Neural crest cell (in vitro differentiated cells): ENCODE results near the gene ROBO3. TPM values are rescaled to one million over a fixed set of nuclear protein-coding genes. Genes with fewer than 3 reads are reported as not detected.

Experiments used
- DNase-seq: peaks from one replicate; pipeline ENCODE4 v3.0.0; 2021; ENCODE audit warnings: low read depth, mixed read lengths, low spot score
- H3K27ac Mint-ChIP-seq: one replicate; pipeline ENCODE4 v1.8.0; 2021; ENCODE audit warnings: mild to moderate bottlenecking, mixed read lengths; ENCODE audit not compliant: unreplicated experiment
- H3K27me3 Mint-ChIP-seq: 2 replicates; pipeline ENCODE4 v1.8.0; 2021; ENCODE audit warnings: low read depth, mild to moderate bottlenecking, mixed read lengths
- H3K36me3 Mint-ChIP-seq: 2 replicates; pipeline ENCODE4 v1.8.0; 2021; ENCODE audit warnings: low read depth, mild to moderate bottlenecking, mixed read lengths
- H3K4me1 Mint-ChIP-seq: 2 replicates; pipeline ENCODE4 v1.8.0; 2021; ENCODE audit warnings: mixed read lengths
- H3K4me3 Mint-ChIP-seq: one replicate; pipeline ENCODE4 v1.8.0; 2021; ENCODE audit warnings: mild to moderate bottlenecking, mixed read lengths
- H3K9me3 Mint-ChIP-seq: 2 replicates; pipeline ENCODE4 v1.8.0; 2021; ENCODE audit warnings: mixed read lengths
- long read RNA-seq: library from polyadenylated mRNA; unstranded; transcript quantifications from one replicate; pipeline ENCODE4 v2.0.0, GENCODE V29; 2020
- total RNA-seq: library from RNA; stranded (reverse); gene quantifications from 2 replicates; pipeline ENCODE4 v1.2.1, GENCODE V29; 2021
- TF ChIP-seq, protein P1 (sequence below): fragments of 200-600 bp; sonication (generic); conservative IDR thresholded peaks from 2 replicates; pipeline ENCODE4 v1.5.0; 2021; ENCODE audit warnings: antibody characterized with exemption, mild to moderate bottlenecking

The ROBO3 gene, protein sequence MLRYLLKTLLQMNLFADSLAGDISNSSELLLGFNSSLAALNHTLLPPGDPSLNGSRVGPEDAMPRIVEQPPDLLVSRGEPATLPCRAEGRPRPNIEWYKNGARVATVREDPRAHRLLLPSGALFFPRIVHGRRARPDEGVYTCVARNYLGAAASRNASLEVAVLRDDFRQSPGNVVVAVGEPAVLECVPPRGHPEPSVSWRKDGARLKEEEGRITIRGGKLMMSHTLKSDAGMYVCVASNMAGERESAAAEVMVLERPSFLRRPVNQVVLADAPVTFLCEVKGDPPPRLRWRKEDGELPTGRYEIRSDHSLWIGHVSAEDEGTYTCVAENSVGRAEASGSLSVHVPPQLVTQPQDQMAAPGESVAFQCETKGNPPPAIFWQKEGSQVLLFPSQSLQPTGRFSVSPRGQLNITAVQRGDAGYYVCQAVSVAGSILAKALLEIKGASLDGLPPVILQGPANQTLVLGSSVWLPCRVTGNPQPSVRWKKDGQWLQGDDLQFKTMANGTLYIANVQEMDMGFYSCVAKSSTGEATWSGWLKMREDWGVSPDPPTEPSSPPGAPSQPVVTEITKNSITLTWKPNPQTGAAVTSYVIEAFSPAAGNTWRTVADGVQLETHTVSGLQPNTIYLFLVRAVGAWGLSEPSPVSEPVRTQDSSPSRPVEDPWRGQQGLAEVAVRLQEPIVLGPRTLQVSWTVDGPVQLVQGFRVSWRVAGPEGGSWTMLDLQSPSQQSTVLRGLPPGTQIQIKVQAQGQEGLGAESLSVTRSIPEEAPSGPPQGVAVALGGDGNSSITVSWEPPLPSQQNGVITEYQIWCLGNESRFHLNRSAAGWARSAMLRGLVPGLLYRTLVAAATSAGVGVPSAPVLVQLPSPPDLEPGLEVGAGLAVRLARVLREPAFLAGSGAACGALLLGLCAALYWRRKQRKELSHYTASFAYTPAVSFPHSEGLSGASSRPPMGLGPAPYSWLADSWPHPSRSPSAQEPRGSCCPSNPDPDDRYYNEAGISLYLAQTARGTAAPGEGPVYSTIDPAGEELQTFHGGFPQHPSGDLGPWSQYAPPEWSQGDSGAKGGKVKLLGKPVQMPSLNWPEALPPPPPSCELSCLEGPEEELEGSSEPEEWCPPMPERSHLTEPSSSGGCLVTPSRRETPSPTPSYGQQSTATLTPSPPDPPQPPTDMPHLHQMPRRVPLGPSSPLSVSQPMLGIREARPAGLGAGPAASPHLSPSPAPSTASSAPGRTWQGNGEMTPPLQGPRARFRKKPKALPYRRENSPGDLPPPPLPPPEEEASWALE (N-terminal part only)
- total RNA-seq: 17.8 and 19.7 TPM in 2 replicates
- long read RNA-seq, partial matches to known transcripts: 1 of 1 reads
- long read RNA-seq, other reads (novel, unspliced or antisense): 0 of 1 reads

DNA sequence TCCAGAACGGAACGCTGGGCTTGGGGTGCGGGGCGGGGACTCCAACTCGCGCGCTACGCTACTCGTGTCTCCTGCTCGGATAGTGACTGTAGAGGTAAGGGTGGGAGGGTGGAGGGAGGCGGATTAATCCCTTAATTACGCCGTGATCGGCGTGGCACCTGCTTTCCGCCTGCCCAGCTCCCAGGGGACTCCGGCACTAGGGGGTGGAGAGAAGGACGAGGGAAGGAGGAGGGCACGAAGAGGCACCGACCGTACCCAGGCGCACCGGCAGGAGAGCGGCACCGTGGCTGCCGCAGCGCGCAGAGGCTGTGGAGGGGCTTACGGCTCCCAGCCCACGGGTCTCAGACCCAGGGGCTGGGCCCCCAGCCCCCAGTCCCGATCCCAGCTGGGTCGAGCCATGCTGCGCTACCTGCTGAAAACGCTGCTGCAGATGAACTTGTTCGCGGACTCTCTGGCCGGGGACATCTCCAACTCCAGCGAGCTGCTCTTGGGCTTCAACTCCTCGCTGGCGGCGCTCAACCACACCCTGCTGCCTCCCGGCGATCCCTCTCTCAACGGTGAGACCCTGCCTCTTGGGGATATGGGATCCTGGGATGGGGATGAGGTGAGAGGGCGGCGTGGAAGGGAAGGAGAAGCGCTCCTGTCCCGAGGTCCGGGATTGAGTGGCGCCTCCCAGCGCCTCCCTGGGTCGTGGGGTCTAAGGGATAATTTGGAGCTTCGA, at the start of gene ROBO3:
Gene ROBO3, plus strand, starts transcription at position 252 of the 721 bp plus-strand sequence. Its CDS starts 146 bp downstream, at position 398.
- H3K4me3 Mint-ChIP-seq: no peak within 1 kb of the TSS
- no peak within 1 kb of the TSS for H3K27ac Mint-ChIP-seq
- H3K27me3 Mint-ChIP-seq: peaks cover 100% of the 10 kb centered on the region
- H3K9me3 Mint-ChIP-seq: no peaks in the 10 kb centered on the region
- TF ChIP-seq, protein P1, sequence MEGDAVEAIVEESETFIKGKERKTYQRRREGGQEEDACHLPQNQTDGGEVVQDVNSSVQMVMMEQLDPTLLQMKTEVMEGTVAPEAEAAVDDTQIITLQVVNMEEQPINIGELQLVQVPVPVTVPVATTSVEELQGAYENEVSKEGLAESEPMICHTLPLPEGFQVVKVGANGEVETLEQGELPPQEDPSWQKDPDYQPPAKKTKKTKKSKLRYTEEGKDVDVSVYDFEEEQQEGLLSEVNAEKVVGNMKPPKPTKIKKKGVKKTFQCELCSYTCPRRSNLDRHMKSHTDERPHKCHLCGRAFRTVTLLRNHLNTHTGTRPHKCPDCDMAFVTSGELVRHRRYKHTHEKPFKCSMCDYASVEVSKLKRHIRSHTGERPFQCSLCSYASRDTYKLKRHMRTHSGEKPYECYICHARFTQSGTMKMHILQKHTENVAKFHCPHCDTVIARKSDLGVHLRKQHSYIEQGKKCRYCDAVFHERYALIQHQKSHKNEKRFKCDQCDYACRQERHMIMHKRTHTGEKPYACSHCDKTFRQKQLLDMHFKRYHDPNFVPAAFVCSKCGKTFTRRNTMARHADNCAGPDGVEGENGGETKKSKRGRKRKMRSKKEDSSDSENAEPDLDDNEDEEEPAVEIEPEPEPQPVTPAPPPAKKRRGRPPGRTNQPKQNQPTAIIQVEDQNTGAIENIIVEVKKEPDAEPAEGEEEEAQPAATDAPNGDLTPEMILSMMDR: no peak
- no peak for DNase-seq
- H3K36me3 Mint-ChIP-seq: no peaks in the 10 kb centered on the region
- peaks cover 11% of the 10 kb centered on the region for H3K4me1 Mint-ChIP-seq

DNA sequence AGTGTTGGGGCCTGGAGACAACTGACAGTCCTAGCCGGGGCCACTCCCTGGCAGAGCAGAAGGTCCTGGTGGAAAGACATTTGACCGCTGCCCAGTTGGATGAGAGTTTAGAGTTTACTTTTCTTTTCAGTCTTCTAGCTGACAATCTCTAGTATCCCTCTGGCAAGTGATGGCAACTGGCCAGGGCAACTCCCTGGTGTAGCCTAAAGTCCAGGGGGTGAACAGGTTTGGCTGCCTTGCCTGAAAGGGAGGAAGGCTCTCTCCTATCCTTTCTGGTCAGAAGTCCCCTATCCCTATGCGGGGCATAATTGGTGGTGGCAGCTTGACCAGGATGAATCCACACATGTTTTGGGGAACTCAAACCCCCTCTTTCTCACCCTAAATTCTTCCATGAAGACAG, 48.2 kb upstream of the ROBO3 start:
- TF ChIP-seq, protein P1: no peak
- no peaks in the 10 kb centered on the region for H3K4me1 Mint-ChIP-seq
- peaks cover 41% of the 10 kb centered on the region for H3K27me3 Mint-ChIP-seq
- H3K36me3 Mint-ChIP-seq: no peaks in the 10 kb centered on the region
- no peaks in the 10 kb centered on the region for H3K9me3 Mint-ChIP-seq
- H3K4me3 Mint-ChIP-seq: no peak overlapping the region
- no peak for DNase-seq
- H3K27ac Mint-ChIP-seq: no peak overlapping the region

DNA sequence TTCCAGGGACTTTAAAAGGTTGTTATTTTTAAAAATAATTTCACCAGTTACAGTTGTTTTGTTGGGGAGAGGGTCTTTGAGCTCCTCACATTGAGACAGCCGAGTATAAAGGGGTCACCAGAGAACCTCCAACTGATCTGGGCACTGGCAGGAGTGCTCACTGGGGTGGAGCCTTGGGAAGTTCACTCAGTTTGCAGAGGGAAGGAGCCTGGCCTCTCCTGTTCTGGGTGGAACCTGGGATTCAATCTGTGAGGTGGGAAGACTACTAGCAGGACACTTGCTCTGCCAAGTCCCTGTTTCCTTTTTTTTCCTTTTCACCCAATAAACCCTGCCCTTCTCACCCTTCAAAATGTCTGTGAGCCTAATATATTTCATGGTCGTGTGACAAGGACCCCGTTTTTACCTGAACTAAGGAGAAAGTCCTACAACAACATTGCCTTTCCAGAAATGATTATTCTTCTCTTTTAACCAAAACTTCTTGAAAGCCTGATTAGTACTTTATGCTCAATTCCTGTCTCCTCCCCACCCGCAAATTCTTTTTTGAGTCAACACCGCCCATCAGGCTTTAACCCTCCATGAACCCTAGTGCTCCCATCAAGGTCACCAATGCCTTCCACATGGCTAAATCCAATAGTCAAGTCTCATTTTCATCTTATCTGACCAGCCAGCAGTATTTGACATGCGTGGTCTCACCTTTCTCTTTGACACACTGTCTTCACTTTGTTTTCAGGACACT, 43.1 kb upstream of the ROBO3 start:
- DNase-seq: no peak
- H3K36me3 Mint-ChIP-seq: no peaks in the 10 kb centered on the region
- H3K27ac Mint-ChIP-seq: no peak overlapping the region
- H3K4me1 Mint-ChIP-seq: no peaks in the 10 kb centered on the region
- no peak overlapping the region for H3K4me3 Mint-ChIP-seq
- peaks cover 3% of the 10 kb centered on the region for H3K9me3 Mint-ChIP-seq
- TF ChIP-seq, protein P1: no peak
- peaks cover 25% of the 10 kb centered on the region for H3K27me3 Mint-ChIP-seq

DNA sequence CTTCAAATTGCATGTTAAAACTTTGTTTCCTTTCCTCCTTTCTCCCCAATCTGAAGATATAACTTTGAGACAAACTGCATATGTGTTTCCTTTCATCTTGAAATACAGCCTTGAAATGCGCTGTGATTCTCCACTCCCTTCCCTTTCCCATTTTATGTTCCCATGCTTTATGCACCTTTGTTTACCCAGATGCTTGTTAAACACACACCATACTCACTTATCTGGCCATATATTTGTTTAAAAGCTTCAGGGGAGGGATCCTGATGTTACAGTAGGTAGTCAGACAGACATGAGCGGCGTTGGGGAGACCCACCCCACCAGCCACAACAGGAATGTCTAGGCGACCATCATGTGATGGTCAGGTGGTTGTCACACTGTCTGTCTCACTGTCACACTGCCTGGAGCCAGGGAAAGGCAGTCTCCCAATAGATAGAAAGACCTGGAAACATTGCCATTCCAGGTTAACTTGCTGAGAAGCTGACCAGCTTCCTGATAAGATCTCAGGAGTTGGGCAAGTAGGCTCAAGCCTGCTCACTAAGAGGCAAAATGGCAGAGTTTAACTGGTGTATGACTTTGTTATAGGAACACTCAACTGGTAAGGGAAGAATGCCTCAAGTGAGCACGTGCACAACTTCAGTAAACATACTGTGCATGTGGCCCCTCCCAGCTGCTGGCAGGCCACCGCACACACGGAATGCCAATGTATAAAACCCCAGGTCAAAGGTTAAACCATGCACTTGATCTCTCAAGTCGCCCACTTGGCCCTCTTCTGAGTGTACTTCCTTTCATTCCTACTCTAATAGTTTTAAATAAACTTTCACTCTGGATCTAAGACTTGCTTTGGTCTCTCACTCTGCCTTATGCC, 41.5 kb upstream of the ROBO3 start:
- no peak overlapping the region for H3K27ac Mint-ChIP-seq
- peaks cover 3% of the 10 kb centered on the region for H3K9me3 Mint-ChIP-seq
- H3K4me1 Mint-ChIP-seq: no peaks in the 10 kb centered on the region
- peaks cover 15% of the 10 kb centered on the region for H3K27me3 Mint-ChIP-seq
- H3K36me3 Mint-ChIP-seq: no peaks in the 10 kb centered on the region
- no peak overlapping the region for H3K4me3 Mint-ChIP-seq
- DNase-seq: no peak
- TF ChIP-seq, protein P1: no peak
